ENCODE results near the gene LRRC34. TPM values are rescaled to one million over a fixed set of nuclear protein-coding genes. Genes with fewer than 3 reads are reported as not detected.

LRRC34 gene
- total and polyA plus RNA-seq, 10 of the 15 experiments (the other 5 are each of a cell fraction or from before 2014, with no cell fraction given) = 0.24 to 3.7 (median 1.7) TPM

DNA sequence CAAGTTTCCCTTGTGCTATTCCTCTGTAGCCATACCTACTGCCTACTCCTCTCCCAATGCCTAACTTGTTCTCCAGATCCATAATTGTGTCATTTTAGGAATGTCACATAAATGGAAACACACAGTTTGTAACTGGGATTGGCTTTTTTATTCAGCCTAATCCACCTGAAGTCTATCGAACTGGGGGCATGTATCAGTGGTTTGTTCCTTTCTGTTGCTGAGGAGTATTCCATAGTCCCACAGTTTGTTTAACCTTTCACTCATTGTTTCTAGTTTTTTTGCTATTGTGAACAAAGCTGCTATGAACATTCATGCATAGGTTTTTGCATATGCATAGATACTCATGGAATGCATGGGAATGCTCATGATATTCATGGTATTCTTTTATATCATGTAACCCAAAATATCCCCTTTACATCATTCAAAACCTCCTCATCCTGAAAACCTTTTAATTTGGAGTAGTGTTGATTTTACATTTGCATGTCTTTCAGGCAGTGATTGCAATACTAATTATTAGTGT lies 25.9 kb upstream of the LRRC34 start:
- H3K4me3 ChIP-seq = no peak overlapping the region
- no peak overlapping the region for H2AFZ ChIP-seq (ENCODE audit: control insufficient read depth, low read depth, low read length)
- FAIRE-seq = no peak
- POLR2A ChIA-PET = no interaction called here
- H3K27me3 ChIP-seq (replicated peaks in 1 of 2; ENCODE audit: control insufficient read depth in 2 of 2, insufficient read depth in 2 of 2, low read length in 1 of 2) = peaks cover 0 to 3% of the 10 kb centered on the region in 2 experiments; a peak in 2 of 4 replicates
- H3K9ac ChIP-seq (ENCODE audit: control insufficient read depth, insufficient read depth, low read length) = no peak overlapping the region
- in situ Hi-C loops (cut with MboI) (no loop called here), intact Hi-C loops (cut with micrococcal nuclease; ENCODE audit: unreplicated experiment) (no loop called here)
- RAD21 ChIA-PET (ENCODE audit: unreplicated experiment) = no interaction called here
- no TSS peak for BruUV-seq (replicated peaks)
- H3K4me2 ChIP-seq (ENCODE audit: control insufficient read depth, insufficient read depth) = no peak overlapping the region
- ATAC-seq = no peak
- no peaks in the 10 kb centered on the region for H4K20me1 ChIP-seq (ENCODE audit: control insufficient read depth, insufficient read depth)
- H3K79me2 ChIP-seq (ENCODE audit: control insufficient read depth, insufficient read depth, low read length) = no peaks in the 10 kb centered on the region
- WGBS (ENCODE audit: insufficient coverage, insufficient replicate concordance, low lambda C conversion rate, missing lambda C conversion rate) = 100% methylated on average over 1 of the region's 1 CpG
- H3K36me3 ChIP-seq (ENCODE audit: control insufficient read depth in 2 of 2, insufficient read depth in 2 of 2, low read length in 1 of 2) = no peaks in the 10 kb centered on the region
- CTCF ChIA-PET = no interaction called here
- H3K27ac ChIP-seq (ENCODE audit: control insufficient read depth, insufficient read depth) = no peak overlapping the region
- peaks cover 30% of the 10 kb centered on the region for H3K4me1 ChIP-seq (ENCODE audit: control insufficient read depth, insufficient read depth, low read length)
- no peaks in the 10 kb centered on the region for H3K9me3 ChIP-seq (replicated peaks; ENCODE audit: control insufficient read depth, insufficient read depth, low read length)
- SMC1A ChIA-PET (ENCODE audit: uncharacterized antibody, unreplicated experiment) = no interaction called here
- no peak for DNase-seq (ENCODE audit: low read depth, low spot score)
- no peak for TF ChIP-seq YBX1 (IDR thresholded peaks at IDR 0.05)
- TF ChIP-seq, protein P1, sequence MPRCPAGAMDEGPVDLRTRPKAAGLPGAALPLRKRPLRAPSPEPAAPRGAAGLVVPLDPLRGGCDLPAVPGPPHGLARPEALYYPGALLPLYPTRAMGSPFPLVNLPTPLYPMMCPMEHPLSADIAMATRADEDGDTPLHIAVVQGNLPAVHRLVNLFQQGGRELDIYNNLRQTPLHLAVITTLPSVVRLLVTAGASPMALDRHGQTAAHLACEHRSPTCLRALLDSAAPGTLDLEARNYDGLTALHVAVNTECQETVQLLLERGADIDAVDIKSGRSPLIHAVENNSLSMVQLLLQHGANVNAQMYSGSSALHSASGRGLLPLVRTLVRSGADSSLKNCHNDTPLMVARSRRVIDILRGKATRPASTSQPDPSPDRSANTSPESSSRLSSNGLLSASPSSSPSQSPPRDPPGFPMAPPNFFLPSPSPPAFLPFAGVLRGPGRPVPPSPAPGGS (IDR thresholded peaks at IDR 0.05; ENCODE audit: borderline replicate concordance, insufficient read depth, low read depth, low read length, poor library complexity, severe bottlenecking) = no peak
- TF ChIP-seq USF1 (IDR thresholded peaks at IDR 0.05; ENCODE audit: borderline replicate concordance, extremely low read length, insufficient read depth, low read depth, low read length) = no peak
- TF ChIP-seq SMAD5 (IDR thresholded peaks at IDR 0.05; ENCODE audit: low read depth) = no peak
- no peak for TF ChIP-seq SMC3 (IDR thresholded peaks at IDR 0.05; ENCODE audit: borderline replicate concordance, low read length)
- no peak for TF ChIP-seq EED (IDR thresholded peaks at IDR 0.05; ENCODE audit: low read depth)
- TF ChIP-seq NFYA (IDR thresholded peaks at IDR 0.05; ENCODE audit: borderline replicate concordance, low read depth, low read length) = no peak
- TF ChIP-seq, protein P2, sequence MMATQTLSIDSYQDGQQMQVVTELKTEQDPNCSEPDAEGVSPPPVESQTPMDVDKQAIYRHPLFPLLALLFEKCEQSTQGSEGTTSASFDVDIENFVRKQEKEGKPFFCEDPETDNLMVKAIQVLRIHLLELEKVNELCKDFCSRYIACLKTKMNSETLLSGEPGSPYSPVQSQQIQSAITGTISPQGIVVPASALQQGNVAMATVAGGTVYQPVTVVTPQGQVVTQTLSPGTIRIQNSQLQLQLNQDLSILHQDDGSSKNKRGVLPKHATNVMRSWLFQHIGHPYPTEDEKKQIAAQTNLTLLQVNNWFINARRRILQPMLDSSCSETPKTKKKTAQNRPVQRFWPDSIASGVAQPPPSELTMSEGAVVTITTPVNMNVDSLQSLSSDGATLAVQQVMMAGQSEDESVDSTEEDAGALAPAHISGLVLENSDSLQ (IDR thresholded peaks at IDR 0.05) = no peak
